Neural crest cell (in vitro differentiated cells): Measurements from ENCODE around the gene SRP14. TPM values are rescaled to one million over a fixed set of nuclear protein-coding genes. Genes with fewer than 3 reads are reported as not detected.

Experiments used
- DNase-seq: peaks from one replicate; pipeline ENCODE4 v3.0.0; 2021; ENCODE audit warnings: low read depth, mixed read lengths, low spot score
- H3K27ac Mint-ChIP-seq: one replicate; pipeline ENCODE4 v1.8.0; 2021; ENCODE audit warnings: mild to moderate bottlenecking, mixed read lengths; ENCODE audit not compliant: unreplicated experiment
- H3K27me3 Mint-ChIP-seq: 2 replicates; pipeline ENCODE4 v1.8.0; 2021; ENCODE audit warnings: low read depth, mild to moderate bottlenecking, mixed read lengths
- H3K36me3 Mint-ChIP-seq: 2 replicates; pipeline ENCODE4 v1.8.0; 2021; ENCODE audit warnings: low read depth, mild to moderate bottlenecking, mixed read lengths
- H3K4me1 Mint-ChIP-seq: 2 replicates; pipeline ENCODE4 v1.8.0; 2021; ENCODE audit warnings: mixed read lengths
- H3K4me3 Mint-ChIP-seq: one replicate; pipeline ENCODE4 v1.8.0; 2021; ENCODE audit warnings: mild to moderate bottlenecking, mixed read lengths
- H3K9me3 Mint-ChIP-seq: 2 replicates; pipeline ENCODE4 v1.8.0; 2021; ENCODE audit warnings: mixed read lengths
- total RNA-seq: library from RNA; stranded (reverse); gene quantifications from 2 replicates; pipeline ENCODE4 v1.2.1, GENCODE V29; 2021
- TF ChIP-seq, protein P1 (sequence below): fragments of 200-600 bp; sonication (generic); conservative IDR thresholded peaks from 2 replicates; pipeline ENCODE4 v1.5.0; 2021; ENCODE audit warnings: antibody characterized with exemption, mild to moderate bottlenecking

Gene SRP14
- total RNA-seq, 1 donor from 2014 or later = 229 TPM

DNA sequence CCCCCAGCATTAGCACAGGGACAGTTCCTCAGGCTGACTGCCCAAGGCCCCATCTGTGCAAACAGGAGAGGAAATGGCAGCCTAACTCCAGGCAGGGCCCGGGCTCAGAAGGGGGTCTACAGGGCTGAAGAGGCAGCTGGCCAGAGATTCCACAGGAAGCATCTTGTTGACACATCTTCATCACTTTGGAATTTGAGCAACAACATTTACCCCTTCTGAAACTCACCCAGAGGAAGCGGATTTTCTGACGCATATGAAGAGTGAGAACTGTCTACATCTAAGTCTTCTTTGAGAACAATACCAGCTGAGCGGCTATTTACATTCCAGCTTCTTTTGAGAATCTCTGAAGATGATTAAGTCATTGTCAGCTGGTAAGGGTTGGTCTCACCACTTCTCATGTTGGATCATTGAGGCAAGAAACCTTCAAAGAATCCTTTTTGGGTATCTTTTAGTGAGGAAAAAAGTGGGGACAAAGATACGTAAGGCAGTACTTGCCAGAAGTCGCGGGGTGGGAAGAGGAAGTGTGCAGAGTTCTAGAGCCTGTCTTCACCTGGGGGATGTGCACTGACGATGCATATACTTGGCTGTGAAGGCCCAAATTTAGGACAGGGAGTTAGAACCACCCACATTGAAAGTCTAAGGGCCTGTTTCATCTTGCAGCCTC lies 25.4 kb upstream of the SRP14 start:
- no peaks in the 10 kb centered on the region for H3K36me3 Mint-ChIP-seq
- H3K27me3 Mint-ChIP-seq = no peaks in the 10 kb centered on the region
- H3K9me3 Mint-ChIP-seq = no peaks in the 10 kb centered on the region
- no peak overlapping the region for H3K27ac Mint-ChIP-seq
- no peak overlapping the region for H3K4me3 Mint-ChIP-seq
- H3K4me1 Mint-ChIP-seq = peaks cover 28% of the 10 kb centered on the region
- TF ChIP-seq, protein P1, sequence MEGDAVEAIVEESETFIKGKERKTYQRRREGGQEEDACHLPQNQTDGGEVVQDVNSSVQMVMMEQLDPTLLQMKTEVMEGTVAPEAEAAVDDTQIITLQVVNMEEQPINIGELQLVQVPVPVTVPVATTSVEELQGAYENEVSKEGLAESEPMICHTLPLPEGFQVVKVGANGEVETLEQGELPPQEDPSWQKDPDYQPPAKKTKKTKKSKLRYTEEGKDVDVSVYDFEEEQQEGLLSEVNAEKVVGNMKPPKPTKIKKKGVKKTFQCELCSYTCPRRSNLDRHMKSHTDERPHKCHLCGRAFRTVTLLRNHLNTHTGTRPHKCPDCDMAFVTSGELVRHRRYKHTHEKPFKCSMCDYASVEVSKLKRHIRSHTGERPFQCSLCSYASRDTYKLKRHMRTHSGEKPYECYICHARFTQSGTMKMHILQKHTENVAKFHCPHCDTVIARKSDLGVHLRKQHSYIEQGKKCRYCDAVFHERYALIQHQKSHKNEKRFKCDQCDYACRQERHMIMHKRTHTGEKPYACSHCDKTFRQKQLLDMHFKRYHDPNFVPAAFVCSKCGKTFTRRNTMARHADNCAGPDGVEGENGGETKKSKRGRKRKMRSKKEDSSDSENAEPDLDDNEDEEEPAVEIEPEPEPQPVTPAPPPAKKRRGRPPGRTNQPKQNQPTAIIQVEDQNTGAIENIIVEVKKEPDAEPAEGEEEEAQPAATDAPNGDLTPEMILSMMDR = no peak
- DNase-seq = no peak

DNA sequence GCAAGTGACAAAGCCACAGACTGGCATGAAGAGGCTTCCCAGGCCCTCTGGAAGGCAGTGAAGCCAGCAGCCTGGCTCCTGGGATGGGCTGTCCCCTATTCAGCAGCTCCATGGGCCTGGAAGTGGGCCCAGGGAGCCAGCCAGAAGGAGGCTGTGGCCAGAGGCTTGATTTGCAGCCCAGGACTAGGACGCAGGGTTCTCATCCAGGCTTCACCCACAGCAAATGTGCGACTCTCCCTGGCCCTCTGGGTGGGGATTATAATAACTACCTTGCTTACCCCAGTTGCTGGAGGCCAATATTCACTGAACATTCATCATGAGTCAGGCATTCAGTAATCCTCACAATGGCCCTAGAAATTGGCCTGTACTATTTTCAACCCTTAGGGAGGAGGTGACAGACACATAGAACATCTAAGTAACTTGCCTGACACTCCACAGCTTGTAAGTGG lies 24.6 kb upstream of the SRP14 start:
- Mint-ChIP-seq H3K36me3 (no peaks in the 10 kb centered on the region), H3K27me3 (no peaks in the 10 kb centered on the region), H3K4me1 (peaks cover 25% of the 10 kb centered on the region), H3K27ac (no peak overlapping the region), H3K4me3 (no peak overlapping the region), H3K9me3 (no peaks in the 10 kb centered on the region)
- TF ChIP-seq, protein P1 = no peak
- DNase-seq = no peak

DNA sequence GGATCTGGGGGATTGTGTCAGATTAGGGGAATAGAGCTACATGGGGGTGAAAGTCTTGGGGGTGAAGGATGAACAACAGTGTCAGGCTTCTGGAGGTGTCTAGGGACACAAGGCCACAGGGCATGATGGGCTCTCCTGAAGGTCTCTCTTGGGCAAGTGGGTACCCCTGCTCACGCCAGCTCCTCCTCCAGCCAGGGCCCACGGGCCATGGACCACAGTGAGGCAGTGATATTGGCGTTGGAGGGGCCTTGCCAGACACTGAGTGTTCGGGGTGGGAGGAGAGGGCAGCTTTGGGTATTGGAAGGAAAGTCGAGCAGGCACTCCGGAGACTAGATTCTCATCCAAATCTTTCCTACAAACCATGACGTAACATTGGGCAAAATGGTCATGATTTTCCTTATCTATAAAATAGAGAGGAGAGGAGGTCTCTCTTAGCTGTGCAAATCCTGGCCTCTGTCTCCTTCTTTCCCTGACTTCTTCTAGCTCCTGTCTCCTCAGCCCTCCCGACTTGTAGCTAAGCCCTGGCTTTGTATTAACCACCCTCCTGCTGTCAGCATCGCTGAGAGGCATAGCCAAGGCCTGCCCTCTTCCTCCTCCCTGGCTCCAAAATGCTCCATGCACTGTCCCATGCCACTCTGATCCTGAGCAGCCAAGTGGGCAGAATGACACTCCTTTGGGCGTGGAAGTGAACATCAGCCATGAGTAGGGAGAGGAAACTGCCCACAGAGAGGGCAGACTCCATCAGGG lies 24.0 kb upstream of the SRP14 start:
- peaks cover 19% of the 10 kb centered on the region for H3K4me1 Mint-ChIP-seq
- H3K9me3 Mint-ChIP-seq = no peaks in the 10 kb centered on the region
- no peaks in the 10 kb centered on the region for H3K36me3 Mint-ChIP-seq
- no peak for DNase-seq
- TF ChIP-seq, protein P1 = no peak
- H3K4me3 Mint-ChIP-seq = no peak overlapping the region
- H3K27ac Mint-ChIP-seq = no peak overlapping the region
- no peaks in the 10 kb centered on the region for H3K27me3 Mint-ChIP-seq

DNA sequence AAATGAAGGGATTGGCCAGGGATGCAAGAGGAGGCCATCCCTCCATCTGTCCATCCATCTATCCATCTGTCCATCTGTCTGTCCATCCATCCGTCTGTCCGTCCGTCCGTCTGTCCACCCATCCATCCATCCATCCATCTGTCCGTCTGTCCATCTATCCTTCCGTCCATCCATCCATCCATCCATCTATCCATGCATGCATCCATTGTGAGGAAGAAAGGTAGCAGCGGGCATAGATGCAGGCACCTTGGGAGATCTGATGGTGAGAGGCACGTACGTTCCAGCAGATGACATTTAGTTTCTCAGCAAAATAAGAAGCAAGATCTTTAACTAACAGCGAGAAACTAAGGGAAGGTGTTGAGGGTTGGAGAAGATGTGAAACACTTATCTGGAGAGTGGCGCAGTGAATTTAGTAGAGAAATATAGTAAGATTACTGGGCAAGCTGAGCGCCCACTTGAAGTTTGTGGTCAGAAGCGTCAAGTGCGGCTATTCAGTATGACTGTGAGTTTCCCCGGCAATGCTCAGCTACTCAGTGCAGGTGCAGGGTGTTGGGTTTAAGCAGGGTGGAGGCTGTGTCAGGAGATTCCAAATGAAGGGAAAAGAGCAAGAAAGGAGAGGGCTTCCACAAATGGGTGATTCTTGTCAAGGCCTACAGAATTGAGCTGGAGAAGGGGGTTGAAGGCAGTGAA lies 22.4 kb upstream of the SRP14 start:
- Mint-ChIP-seq H3K4me1 (peaks cover 13% of the 10 kb centered on the region), H3K36me3 (no peaks in the 10 kb centered on the region), H3K9me3 (no peaks in the 10 kb centered on the region), H3K27ac (no peak overlapping the region), H3K4me3 (no peak overlapping the region), H3K27me3 (no peaks in the 10 kb centered on the region)
- DNase-seq = no peak
- TF ChIP-seq, protein P1 = no peak

DNA sequence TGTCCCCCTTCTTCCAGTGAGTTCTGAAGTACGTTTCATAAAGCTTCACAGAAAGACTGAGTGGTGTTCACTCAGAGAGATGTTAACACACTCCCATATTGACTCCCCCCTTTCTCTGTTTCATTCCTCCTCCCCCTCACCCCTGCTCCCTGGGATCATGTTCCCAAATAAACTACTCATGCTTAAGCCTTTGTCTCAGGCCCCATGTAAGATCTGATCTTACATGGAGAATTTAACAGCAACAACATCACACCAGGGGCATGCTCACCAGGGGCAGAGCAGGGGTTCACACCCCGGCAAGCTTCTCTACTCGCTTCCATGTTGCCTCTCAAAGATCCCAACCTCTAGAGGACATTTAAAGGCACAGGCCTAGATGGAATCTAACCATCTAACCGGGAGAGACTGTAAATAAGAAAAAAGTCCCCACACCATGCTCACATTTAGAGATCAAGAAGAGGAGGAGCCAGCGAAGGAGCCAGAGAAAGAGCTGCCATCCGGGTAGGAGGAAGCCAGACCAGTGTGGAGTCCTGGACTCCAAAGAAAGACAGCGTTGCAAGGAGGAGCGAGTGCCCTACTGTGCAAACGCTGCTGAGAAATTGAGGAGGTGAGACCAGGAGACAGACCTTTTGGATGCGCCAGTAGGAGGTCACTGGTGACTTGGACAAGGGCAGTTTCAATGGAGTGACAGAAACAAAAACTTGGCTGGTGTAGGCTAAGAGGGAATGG lies 21.4 kb upstream of the SRP14 start:
- TF ChIP-seq, protein P1 = no peak
- no peaks in the 10 kb centered on the region for H3K36me3 Mint-ChIP-seq
- H3K27ac Mint-ChIP-seq = no peak overlapping the region
- H3K27me3 Mint-ChIP-seq = no peaks in the 10 kb centered on the region
- DNase-seq = no peak
- peaks cover 14% of the 10 kb centered on the region for H3K4me1 Mint-ChIP-seq
- no peak overlapping the region for H3K4me3 Mint-ChIP-seq
- H3K9me3 Mint-ChIP-seq = no peaks in the 10 kb centered on the region
